LNCaP clone FGC (cell line): Measurements from ENCODE around the gene ZNF717.

Experiments used
- DNase-seq: peaks from one replicate; pipeline ENCODE4 v3.0.0-alpha.2; 2011; ENCODE audit warnings: low read depth
- H3K4me3 ChIP-seq: 2 replicates; pipeline ENCODE4 v1.5.1; 2011; ENCODE audit warnings: mild to moderate bottlenecking, low read depth, low read length, control low read depth
- CTCF ChIP-seq: IDR thresholded peaks from 2 replicates; pipeline ENCODE4 v1.5.1; 2012; ENCODE audit warnings: mild to moderate bottlenecking; ENCODE audit not compliant: control insufficient read depth, insufficient read depth; ENCODE audit errors: extremely low read depth

The ZNF717 gene

GRCh38 chr3:75768303-75769017 is 16.9 kb downstream of the ZNF717 start:
- no peak overlapping the region for H3K4me3 ChIP-seq
- no peak for TF ChIP-seq CTCF
- DNase-seq: no peak

- no peak overlapping the region for H3K4me3 ChIP-seq
- no peak for TF ChIP-seq CTCF
- no peak for DNase-seq
These were observed 47.4 kb downstream of the ZNF717 start for GRCh38 chr3:75737831-75738493.

GRCh38 chr3:75727985-75728384 is 57.4 kb downstream of the ZNF717 start:
- TF ChIP-seq CTCF: no peak
- H3K4me3 ChIP-seq: no peak overlapping the region
- DNase-seq: no peak

GRCh38 chr3:75692061-75692460 is 93.3 kb downstream of the ZNF717 start:
- no peak for DNase-seq
- H3K4me3 ChIP-seq: no peak overlapping the region
- TF ChIP-seq CTCF: no peak

GRCh38 chr3:75687323-75687722 is 98.0 kb downstream of the ZNF717 start:
- TF ChIP-seq CTCF: no peak
- no peak overlapping the region for H3K4me3 ChIP-seq
- no peak for DNase-seq
